OCI-LY3 (cell line): ENCODE data around the gene ARGLU1.

ENCODE experiments used
- H2AFZ ChIP-seq: fragments of 200-600, 300-600 bp; shearing (Covaris generic); 2 replicates; pipeline ENCODE4 v1.6.0; 2014; ENCODE audit warnings: antibody characterized with exemption, low read depth, low read length
- H3K27ac ChIP-seq: fragments of 200-600, 300-600 bp; sonication (generic); 2 replicates; pipeline ENCODE4 v1.5.1; 2014; ENCODE audit warnings: mild to moderate bottlenecking, low read length, moderate library complexity, mixed read lengths
- H3K27me3 ChIP-seq: fragments of 200-600, 300-600 bp; sonication (generic); 2 replicates; pipeline ENCODE4 v1.6.1; 2014; ENCODE audit warnings: low read depth, low read length, mixed read lengths
- H3K36me3 ChIP-seq: fragments of 200-600, 300-600 bp; sonication (generic); replicated peaks from 2 replicates; pipeline ENCODE3; 2014; ENCODE audit warnings: low read depth, low read length, mixed read lengths
- H3K4me1 ChIP-seq: fragments of 300-600, 200-600 bp; sonication (generic); 2 replicates; pipeline ENCODE4 v1.6.1; 2014; ENCODE audit warnings: low read length, mixed read lengths
- H3K4me2 ChIP-seq: fragments of 200-600, 300-600 bp; sonication (generic); 2 replicates; pipeline ENCODE4 v1.6.1; 2014; ENCODE audit warnings: low read length, mixed read lengths
- H3K4me3 ChIP-seq: fragments of 300-600, 200-600 bp; sonication (generic); 2 replicates; pipeline ENCODE4 v1.5.1; 2014; ENCODE audit warnings: antibody characterized with exemption, mild to moderate bottlenecking, low read length, moderate library complexity
- H3K79me2 ChIP-seq: fragments of 300-600, 200-600 bp; shearing (Covaris generic); 2 replicates; pipeline ENCODE4 v1.6.1; 2014; ENCODE audit warnings: mild to moderate bottlenecking, low read length, mixed read lengths
- H3K9ac ChIP-seq: fragments of 300-600, 200-600 bp; shearing (Covaris generic); 2 replicates; pipeline ENCODE4 v1.6.0; 2014; ENCODE audit warnings: mild to moderate bottlenecking, low read length, moderate library complexity
- H3K9me3 ChIP-seq: fragments of 200-600, 300-600 bp; shearing (Covaris generic); 2 replicates; pipeline ENCODE4 v1.6.1; 2014; ENCODE audit warnings: low read length, mixed read lengths; ENCODE audit not compliant: insufficient read depth
- H4K20me1 ChIP-seq: fragments of 200-600, 300-600 bp; sonication (generic); 2 replicates; pipeline ENCODE4 v1.6.1; 2016; ENCODE audit warnings: low read length, mixed read lengths; ENCODE audit not compliant: insufficient read depth
- CTCF ChIP-seq: fragments of 200-600, 300-600 bp; sonication (generic); IDR thresholded peaks from 2 replicates; pipeline ENCODE4 v1.5.1; 2014; ENCODE audit warnings: antibody characterized with exemption, low read length, low read depth
- EZH2phosphoT487 ChIP-seq: fragments of 200-600 bp; shearing (Covaris generic); IDR thresholded peaks from 2 replicates; pipeline ENCODE4 v1.6.1; 2018; ENCODE audit warnings: antibody characterized with exemption, mixed run types, low read depth

ARGLU1 gene

GRCh38 chr13:106558527-106558926 is 9.4 kb downstream of the ARGLU1 start:
- Histone ChIP-seq H3K9me3 (no peaks in the 10 kb centered on the region), H2AFZ (no peak overlapping the region), H4K20me1 (peaks cover 76% of the 10 kb centered on the region), H3K4me2 (no peak overlapping the region), H3K27ac (no peak overlapping the region), H3K9ac (no peak overlapping the region), H3K4me3 (no peak overlapping the region), H3K4me1 (peaks cover 25% of the 10 kb centered on the region), H3K36me3 (peaks cover 51% of the 10 kb centered on the region), H3K79me2 (peaks cover 100% of the 10 kb centered on the region), H3K27me3 (no peaks in the 10 kb centered on the region)
- TF ChIP-seq CTCF: no peak
- TF ChIP-seq EZH2phosphoT487: no peak

- no peaks in the 10 kb centered on the region for H3K9me3 ChIP-seq
- peaks cover 100% of the 10 kb centered on the region for H3K79me2 ChIP-seq
- H3K4me3 ChIP-seq: no peak overlapping the region
- H3K9ac ChIP-seq: no peak overlapping the region
- H3K4me1 ChIP-seq: peaks cover 9% of the 10 kb centered on the region
- H3K27me3 ChIP-seq: no peaks in the 10 kb centered on the region
- H3K4me2 ChIP-seq: no peak overlapping the region
- no peak overlapping the region for H3K27ac ChIP-seq
- no peak for TF ChIP-seq CTCF
- no peak for TF ChIP-seq EZH2phosphoT487
- no peak overlapping the region for H2AFZ ChIP-seq
- peaks cover 76% of the 10 kb centered on the region for H3K36me3 ChIP-seq
- H4K20me1 ChIP-seq: peaks cover 75% of the 10 kb centered on the region
These were observed 12.2 kb downstream of the ARGLU1 start for GRCh38 chr13:106555631-106556328.

GRCh38 chr13:106551751-106552150 is 16.2 kb downstream of the ARGLU1 start:
- Histone ChIP-seq H3K27ac (no peak overlapping the region), H2AFZ (no peak overlapping the region), H3K4me2 (no peak overlapping the region), H3K9me3 (no peaks in the 10 kb centered on the region), H3K36me3 (peaks cover 75% of the 10 kb centered on the region), H4K20me1 (peaks cover 78% of the 10 kb centered on the region), H3K79me2 (peaks cover 100% of the 10 kb centered on the region), H3K27me3 (no peaks in the 10 kb centered on the region), H3K9ac (no peak overlapping the region), H3K4me1 (peaks cover 6% of the 10 kb centered on the region; the same call in 1 of the 2 replicates), H3K4me3 (no peak overlapping the region)
- TF ChIP-seq CTCF (no peak), EZH2phosphoT487 (no peak)

GRCh38 chr13:106551350-106551749 is 16.6 kb downstream of the ARGLU1 start:
- H2AFZ ChIP-seq: no peak overlapping the region
- H3K4me3 ChIP-seq: no peak overlapping the region
- peaks cover 6% of the 10 kb centered on the region; the same call in 1 of the 2 replicates for H3K4me1 ChIP-seq
- H3K79me2 ChIP-seq: peaks cover 100% of the 10 kb centered on the region
- peaks cover 75% of the 10 kb centered on the region for H3K36me3 ChIP-seq
- no peak overlapping the region for H3K9ac ChIP-seq
- no peaks in the 10 kb centered on the region for H3K27me3 ChIP-seq
- no peak overlapping the region for H3K27ac ChIP-seq
- no peak overlapping the region for H3K4me2 ChIP-seq
- TF ChIP-seq CTCF: no peak
- no peak for TF ChIP-seq EZH2phosphoT487
- no peaks in the 10 kb centered on the region for H3K9me3 ChIP-seq
- H4K20me1 ChIP-seq: peaks cover 81% of the 10 kb centered on the region
